HG03095 (cell line): ENCODE measurements around the gene KCNQ4.

ENCODE experiments used
- ATAC-seq: cut with Tn5 transposase; IDR thresholded peaks from one replicate; pipeline ENCODE4 v1.9.1; 2021; ENCODE audit warnings: moderate library complexity; ENCODE audit not compliant: unreplicated experiment

Gene KCNQ4

DNA sequence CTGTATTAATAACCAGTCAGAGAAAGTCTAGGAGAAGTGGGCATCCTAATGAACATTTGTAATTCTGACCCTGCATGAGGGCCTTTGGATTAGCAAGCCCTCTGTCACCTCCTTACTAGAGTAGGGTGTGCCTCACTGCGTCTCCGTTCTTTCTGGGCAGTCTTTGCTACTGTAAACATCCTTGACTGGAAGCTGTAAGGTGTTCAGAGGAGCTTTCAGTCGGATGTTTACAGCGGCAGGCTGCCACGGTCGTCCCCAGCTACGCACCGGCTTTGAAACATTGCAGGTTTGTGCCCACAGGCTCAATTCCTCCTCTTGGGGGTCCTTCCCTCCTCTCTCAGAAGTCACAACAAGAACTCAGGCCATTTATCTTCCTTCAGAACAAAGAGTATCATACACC lies 29.4 kb upstream of the KCNQ4 start:
- ATAC-seq = no peak

DNA sequence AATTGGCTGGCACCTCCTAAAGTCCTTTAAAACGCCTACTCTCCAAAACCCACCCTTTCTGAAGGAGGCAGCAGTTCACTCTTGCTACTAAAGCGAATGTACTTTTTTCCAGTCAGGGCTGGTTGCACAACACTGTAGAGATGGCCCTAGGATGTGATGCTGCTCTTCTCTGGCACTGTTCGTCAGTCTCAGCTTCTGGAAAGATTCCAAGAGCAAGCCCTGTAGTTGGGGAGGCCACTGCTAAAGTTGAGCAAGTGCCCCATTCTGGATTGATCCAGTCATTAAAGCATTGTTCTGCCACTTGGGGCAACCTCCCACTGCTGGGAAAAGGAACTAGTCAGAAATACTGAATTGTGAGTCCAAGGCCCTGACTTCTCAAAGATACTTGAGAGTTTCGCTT lies 28.5 kb upstream of the KCNQ4 start:
- ATAC-seq = no peak

DNA sequence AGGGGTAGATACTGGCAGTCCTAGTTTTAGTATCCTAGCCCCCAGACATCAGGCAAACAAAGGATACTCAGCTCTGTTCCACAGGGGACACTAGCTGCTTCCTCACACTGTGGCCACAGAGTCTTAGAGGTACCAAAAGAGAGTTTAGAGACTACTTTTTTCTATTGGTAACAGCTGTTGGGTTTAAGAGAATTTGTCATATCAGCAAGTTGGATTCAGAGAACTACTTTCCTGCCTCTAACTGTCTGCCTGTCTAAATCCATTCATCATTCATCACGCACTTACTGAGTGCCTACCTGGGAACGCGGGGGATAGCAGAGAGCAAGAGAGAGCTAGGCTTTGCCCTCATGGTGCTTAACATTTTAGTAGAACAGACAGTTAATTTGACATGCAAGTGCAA lies 27.1 kb upstream of the KCNQ4 start:
- ATAC-seq = no peak

DNA sequence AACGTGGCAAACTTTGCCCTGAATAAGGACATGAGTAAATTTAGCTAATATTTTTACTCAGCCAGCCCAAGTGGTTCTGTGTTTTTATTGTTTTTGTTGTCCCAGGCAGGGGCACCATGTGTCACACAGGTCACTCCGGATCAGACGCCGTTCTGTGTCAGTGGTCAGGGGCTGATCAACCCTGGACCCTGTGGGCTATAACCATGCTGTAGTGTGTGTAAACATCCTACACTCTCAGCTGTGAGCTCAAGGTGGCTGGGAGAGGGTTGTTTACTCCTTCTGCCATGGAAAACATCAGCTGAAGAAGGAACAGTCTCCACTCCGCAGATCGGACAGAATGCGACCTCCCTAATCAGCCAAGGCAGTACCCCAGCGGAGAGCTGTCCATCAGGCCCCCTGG lies 26.5 kb upstream of the KCNQ4 start:
- ATAC-seq = no peak

DNA sequence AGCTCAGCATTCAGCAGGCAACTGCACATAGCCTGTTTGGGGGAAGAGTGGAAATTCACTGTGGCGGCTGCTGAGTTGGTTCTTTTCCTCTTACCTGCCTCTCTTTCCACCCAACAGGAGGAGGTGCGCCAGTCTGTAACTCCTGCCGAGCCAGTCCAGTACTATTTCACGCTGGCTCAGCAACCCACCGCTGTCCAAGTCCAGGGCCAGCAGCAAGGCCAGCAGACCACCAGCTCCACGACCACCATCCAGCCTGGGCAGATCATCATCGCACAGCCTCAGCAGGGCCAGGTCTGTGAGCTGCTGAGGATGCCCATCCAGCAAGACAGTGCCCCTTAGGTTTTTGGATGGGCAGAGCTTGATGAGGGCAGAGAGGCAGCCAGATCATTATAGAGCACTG lies 25.6 kb upstream of the KCNQ4 start:
- ATAC-seq = no peak

DNA sequence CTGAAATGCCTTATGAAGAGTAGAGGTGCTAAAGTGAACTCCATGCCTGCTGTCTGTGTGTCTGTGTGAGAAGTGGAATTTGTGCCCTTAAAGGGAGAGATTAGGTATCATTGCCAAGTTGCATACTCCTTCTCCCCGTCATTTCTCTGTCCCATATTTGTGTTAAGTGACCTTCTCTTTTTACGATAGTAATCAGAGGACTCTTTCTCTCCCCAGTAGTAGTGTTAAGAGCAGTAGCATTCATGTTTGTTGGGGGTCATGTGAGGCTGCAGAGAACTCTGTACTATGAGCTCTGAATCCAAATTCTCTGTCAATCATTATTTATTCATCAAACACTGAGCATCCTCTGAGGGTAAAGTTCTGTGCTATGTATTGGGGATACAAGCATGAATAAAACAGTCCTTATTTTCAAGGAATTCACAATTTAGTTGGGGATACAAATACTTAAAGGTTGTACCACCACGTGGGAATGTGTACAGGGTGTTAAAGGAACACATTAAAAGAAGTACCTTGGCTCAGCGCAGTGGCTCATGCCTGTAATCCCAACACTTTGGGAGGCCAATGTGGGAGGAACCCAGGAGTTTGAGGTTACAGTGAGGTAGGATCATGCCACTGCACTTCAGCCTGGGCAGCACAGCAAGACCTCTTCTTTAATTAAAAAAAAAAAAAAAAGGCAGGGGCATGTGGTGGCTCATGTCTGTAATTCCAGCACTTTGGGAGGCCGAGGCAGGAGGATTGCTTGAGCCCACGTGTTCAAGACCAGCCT lies 24.8 kb upstream of the KCNQ4 start:
- ATAC-seq = no peak

DNA sequence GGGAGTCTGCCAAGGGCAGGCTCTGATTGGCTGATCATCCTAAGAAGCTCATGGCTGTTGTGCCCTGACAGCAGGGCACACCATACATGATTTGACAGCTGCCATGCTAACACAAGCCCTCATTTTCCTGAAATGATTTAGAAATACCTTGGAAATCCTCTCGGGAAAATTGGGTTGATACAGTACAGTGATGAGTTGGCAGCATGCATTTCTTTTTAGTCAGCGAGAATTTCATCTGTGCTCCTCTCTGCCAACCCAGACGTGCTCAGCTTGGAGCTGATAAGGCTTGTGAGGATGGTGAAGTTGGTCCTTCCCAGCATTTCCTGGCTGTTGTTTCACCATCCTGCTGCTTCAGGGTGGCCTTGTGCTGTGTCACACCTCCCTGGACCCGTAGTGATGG lies 22.6 kb upstream of the KCNQ4 start:
- no peak for ATAC-seq

DNA sequence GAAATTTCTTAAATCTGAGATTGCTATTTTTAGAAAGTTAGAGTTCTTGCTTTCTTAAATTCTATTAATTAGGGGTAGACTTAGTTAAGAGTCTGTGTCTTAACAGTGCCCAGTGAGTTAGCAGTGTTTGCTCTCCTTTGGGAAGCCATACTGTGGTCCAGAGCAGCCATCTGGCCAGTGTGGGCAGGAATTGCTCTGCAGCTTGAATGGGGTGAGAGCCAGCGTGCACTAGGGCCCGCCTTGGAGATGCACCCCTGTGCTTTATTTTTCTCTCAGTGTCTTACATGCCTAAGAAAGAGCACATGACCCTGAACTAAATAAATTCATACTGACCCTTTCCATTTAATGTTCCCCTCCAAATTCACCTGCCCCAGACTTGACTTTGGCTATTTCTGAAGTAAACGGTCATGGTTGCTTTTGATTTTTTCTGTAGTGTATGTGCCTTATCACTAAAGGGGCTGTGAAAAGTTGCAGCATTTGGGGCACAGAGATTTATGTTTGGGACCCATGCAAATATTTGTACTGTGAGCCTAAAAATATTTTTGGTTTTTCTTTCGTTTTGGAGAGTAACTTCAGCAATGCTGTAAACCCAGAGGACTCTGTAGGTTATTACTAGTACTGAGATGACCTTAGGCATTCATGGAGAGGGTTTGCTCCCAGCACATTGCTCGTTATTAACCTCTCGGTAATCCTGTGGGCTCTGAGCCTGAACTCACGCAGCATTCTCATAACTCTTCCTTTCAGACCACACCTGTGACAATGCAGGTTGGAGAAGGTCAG lies 21.3 kb upstream of the KCNQ4 start:
- no peak for ATAC-seq

DNA sequence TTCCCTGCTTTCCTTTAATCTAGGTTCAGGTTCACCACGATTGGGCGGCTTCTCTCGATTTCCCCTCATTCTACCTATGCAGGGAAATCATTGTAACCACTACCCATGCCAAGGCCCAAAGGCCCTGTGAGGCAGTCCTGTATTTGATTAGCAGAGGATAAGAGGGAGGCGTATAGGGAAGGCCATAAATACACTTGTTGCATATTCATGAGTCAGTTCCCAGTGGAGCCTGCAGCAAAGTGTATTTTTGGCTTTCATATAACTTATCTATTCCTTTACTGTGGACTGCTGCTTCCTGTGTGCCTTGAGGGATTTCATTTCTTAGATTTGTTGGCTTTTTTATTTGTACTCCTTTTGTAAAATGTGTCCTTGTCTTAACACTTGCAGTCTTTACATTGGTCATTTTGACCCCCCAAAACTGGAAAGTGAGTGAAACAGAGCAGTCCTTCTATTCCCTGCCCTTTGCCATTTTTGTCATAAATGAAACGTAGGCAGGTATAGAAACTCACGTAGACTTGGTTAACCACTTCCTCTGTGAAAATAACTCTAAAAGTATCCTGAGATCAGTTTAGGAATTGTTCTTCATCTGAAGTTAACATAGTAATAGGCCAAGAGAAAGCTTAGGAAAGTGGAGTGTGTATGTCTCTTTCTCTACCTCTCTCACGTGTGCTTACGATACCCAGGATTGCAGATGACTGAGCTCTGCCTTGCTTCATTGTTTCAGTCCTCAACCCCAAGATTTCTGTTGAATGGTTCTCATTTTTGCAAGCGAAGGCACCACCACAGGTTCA lies 19.6 kb upstream of the KCNQ4 start:
- no peak for ATAC-seq

DNA sequence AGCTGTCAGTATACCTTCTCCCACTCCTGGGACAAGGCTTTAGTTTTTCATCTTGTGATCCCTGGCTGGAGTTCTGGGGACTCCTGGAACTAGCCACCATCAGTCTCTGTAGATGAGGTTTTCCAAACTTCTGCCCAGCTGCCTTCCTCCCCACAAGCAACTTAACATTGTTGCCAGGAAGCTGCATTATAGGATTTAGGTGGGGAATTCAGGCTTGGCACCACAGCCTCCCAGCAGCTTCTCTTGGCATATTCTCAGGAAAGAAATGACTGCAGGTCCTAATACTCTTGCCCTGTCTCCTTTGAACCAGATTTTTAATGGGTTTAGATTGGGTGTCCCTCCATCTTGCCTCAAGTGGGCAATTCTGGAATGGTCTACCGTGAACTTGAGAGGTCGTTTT lies 18.6 kb upstream of the KCNQ4 start:
- no peak for ATAC-seq

DNA sequence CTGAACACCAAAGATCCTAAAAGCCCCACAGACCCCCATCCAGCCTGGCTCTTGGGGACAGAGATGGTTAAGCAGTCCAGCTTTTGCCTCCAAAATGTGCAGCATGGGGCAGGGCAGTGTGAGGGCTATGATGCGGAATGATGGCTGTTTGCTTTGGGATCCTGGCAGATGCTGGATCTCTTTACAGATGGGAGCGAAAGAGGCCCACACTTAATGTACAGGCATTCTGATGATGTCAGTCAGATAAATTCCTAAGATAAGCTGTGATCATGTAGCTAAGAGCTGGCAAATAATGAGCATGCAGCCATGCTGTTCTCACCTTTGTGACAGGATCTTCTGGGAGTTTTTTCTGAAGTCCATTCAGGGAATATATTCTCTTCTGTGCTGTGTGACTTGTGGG lies 17.6 kb upstream of the KCNQ4 start:
- ATAC-seq = no peak

DNA sequence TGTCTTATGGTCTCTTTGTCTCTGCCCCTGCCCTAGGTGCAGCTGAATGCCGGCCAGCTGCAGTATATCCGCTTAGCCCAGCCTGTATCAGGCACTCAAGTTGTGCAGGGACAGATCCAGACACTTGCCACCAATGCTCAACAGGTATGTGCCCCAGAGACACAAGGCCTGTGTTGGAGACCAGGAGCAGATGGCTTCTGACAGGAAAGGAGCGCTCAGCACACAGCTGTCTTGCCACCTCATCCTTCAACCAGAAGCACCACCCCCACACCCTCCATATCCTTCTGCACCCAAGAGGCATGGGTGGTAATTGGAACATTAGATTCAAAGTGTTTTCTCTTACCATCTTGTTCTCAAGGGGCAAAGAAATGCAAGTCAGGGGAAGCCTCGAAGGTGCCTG lies 17.0 kb upstream of the KCNQ4 start:
- no peak for ATAC-seq

DNA sequence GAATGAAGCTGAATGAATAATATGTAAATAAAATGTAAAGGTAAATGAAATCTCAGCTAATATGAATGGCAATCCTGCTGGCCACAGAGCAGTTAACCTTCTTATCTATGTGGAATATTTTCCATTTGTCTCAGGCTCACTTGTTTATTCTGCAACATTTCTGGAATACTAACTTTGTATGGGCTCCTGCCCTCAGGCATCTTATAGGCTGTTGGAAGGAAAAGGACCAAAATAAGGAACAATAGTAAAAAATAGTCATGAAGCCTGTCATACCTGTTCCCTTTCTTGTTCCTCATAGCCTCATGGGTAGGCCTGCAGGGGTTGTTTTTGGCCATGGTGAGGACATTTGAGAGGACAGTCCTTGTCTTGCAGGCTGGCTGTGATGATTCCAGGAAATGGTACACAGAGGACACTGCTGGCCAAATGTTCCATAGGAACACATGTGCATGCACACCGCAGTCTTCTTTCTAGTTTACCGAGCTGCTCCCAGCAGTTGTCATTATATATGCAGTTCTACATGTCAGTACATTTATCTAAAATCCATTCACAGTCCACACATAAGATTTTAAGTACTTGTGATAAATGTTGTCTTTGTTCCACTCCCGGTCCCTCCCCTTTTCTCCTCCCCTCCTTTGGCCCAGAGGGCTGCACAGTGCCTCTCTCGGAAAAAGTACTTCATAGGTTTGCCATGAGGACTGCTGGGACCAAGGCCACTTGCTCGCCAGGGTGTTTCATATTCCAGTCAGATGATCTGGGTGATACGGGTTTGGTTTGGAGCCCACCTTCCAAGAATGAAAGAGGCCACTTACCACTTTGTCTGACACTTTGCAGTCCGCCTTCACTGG lies 15.2 kb upstream of the KCNQ4 start:
- no peak for ATAC-seq

DNA sequence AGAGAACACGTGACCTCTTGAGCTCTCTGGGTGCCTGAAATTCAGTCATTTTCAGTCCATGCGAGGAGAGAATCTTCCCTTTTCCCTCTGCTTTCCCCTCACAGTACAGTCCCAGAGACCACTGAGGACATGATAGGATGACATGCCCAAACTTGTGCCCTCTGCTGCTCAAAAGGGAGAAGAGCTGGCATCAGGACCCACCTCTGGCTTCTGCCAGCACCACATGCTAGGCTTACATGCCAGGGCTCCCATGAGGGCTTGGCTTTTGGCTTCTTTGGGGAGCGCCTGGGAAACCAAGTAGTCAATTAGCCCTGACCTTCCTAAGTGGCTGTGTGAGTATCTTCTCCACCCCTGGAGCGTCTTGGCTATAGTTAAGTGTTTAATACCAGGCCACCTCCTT lies 13.8 kb upstream of the KCNQ4 start:
- ATAC-seq = no peak

DNA sequence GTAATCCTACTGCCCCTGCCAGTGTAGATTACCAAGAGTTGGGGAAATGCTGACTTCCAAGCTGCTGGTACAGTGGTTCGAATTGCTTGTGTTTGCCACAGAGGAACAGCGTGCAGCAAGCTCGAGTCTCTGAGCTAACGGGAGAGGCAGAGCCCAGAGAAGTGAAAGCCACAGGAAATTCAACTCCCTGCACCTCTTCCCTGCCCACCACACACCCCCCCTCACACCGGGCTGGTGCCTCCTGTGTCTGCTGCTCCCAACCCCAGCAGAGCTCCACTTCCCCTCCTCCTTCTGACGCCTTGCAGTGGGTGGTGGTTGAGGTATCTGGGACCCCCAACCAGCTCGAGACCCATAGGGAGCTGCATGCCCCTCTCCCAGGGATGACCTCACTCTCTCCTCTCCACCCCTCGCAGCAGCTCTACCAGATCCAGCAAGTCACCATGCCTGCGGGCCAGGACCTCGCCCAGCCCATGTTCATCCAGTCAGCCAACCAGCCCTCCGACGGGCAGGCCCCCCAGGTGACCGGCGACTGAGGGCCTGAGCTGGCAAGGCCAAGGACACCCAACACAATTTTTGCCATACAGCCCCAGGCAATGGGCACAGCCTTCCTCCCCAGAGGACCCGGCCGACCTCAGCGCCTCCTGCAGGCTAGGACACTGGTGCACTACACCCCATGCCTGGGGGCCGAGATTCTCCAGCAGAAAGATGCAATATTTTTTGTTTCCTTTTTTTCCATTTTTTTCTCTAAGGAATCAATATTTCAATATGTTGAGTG lies 13.1 kb upstream of the KCNQ4 start:
- no peak for ATAC-seq

DNA sequence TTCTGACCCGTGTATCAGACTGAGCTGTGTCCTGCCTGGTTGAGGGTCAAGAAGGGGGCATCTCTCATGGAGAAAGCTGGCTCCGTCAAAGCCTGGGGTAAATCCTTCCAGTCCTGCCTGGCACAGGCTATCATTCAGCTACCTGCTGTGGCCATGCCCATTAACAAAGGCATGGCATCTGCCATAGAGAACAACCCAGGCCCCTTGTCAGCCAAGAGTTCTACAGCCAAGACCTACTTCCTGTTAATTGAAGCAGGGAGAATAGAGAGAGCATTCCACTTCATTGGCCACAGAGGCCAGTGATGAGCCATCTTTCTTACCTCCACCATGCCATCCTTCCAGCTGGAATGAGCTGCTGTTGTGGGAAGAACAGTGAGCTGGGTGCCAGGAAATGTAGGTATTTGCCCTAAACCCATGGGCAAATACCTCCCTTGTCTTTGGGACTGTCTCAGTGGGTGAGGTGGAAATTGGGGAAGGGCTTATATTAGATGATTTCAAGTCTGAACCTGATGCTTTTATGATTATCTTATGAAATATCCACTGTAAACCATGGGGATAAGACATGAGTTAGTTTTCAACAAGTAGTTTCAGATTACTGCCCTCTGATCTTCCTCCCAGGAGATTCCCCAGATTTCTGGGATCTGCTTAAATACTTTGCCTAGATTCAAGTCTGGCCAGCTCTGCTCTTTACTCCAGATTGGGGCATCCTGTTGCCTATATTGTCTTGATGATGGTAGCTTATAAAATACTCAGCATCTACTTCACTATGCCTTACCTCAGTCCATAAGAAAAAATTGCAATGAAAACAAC lies 11.2 kb upstream of the KCNQ4 start:
- ATAC-seq = no peak

DNA sequence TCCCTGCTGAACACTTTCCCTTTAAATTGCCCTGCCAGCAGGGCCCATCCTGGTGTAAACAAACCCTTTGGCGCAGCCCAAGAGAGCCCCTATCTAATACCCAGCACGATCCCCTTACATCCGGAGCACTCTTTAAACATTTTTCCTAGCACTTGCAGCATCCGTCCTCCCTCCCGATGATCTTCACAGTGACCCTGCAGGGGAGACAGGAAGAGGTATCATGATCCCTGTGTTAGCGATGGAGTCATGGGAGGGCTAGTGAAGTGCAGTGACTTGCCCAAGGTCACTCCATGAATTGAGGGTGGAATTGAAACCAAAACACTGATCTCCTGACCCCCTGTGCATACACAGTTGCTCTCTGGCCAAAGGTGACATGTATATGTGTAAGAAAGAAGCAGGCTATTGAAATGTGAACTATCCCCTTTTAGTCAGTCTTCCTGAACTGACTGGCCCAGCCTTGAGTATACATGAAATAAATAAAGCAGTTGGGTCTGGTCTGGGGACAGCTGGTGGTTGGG lies 9.8 kb upstream of the KCNQ4 start:
- ATAC-seq = no peak

DNA sequence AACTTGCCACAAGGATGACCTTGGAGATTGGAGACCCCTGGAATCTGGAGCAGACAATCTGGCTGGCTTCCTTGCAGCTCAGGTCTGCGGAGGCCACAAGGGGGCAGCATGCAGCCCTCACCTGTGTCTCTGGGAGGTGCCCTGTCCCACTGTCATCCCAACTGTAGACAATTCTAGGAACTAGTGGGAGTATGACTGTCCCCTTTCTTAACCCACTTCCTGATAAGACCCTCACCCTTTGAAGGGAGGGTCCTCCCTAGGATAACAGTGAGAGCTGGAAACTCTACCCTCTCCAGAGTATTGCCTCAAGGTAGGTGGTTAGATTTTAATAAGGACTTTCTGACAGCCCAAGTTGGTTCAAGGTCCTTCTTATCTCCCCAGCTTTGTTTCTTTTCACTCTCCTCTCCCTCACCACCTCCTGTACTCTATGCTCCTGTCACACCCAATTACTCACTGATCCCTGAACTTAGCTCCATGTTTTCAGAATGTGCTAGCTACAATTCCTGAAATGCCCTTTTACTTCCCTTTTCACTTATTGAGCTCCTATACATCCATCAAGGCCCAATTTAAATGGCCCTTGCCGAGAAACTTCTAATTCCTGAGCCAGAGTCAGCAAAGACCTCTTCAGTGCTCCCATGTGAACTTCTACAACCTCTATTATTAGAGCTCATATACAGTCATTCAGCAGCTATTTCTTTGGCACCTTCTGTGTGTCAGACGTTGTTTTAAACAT lies 9.2 kb upstream of the KCNQ4 start:
- no peak for ATAC-seq
